HCT116 (cell line): ENCODE data around the gene HSD17B12. TPM values are rescaled to one million over a fixed set of nuclear protein-coding genes. Genes with fewer than 3 reads are reported as not detected.

ENCODE experiments used
- ATAC-seq: fragments of 200-7000 bp; cut with Tn5 transposase; 2 replicates; pipeline ENCODE4 v1.9.1; 2020; ENCODE audit warnings: mild to moderate bottlenecking, moderate library complexity
- BruUV-seq: library from RNA; stranded (reverse); fragments of 400-500 nt; replicated peaks from 2 replicates; lab custom pipeline; 2021; lab: Mats Ljungman, UMichigan
- CTCF ChIA-PET: fragments of 300-600 bp; sonication (Branson Sonifier 250); formaldehyde crosslinking; loops from one replicate; lab custom pipeline; 2021; ENCODE audit warnings: antibody characterized with exemption; lab: Charles Lee
- POLR2A ChIA-PET: fragments of 300-600, 350-600 bp; sonication (Branson Sonifier 250); formaldehyde crosslinking; loops from one replicate; lab custom pipeline; 2021; ENCODE audit warnings: antibody characterized with exemption; lab: Charles Lee
- RAD21 ChIA-PET, 2 experiments: fragments of 300-600 bp; sonication (Branson Sonifier 250); formaldehyde crosslinking; loops; one replicate each; lab custom pipeline; 2023; ENCODE audit warnings: low total read pairs in 2 of 2; ENCODE audit not compliant: uncharacterized antibody in 2 of 2, unreplicated experiment in 2 of 2, low non-redundant PET in 1 of 2; lab: Charles Lee
- DNase-seq: peaks from one replicate; pipeline ENCODE4 v3.0.0-alpha.2; 2010; ENCODE audit warnings: low read depth, low spot score
- H2AFZ ChIP-seq: fragments of 200-600 bp; shearing (Covaris generic), sonication (generic); 2 replicates; pipeline ENCODE4 v1.6.1; 2017; ENCODE audit warnings: low read depth, mixed run types, mixed read lengths, antibody characterized with exemption, low read length; ENCODE audit not compliant: poor library complexity, severe bottlenecking
- H3K27ac ChIP-seq: 2 replicates; pipeline ENCODE4 v1.5.1; 2012; ENCODE audit warnings: low read depth, low read length
- H3K27me3 ChIP-seq: fragments of 200-600 bp; sonication (generic); 2 replicates; pipeline ENCODE4 v1.6.1; 2016; ENCODE audit warnings: mixed run types, low read length, mixed read lengths; ENCODE audit not compliant: insufficient read depth
- H3K36me3 ChIP-seq, 2 experiments: fragments of 200-500 bp in 1 of 2; fragments of 200-600 bp in 1 of 2; sonication (Bioruptor generic) in 1 of 2; sonication (generic) in 1 of 2; 2 replicates each; pipeline versions ENCODE4 v1.5.1 to v1.6.1; 2014 to 2016; ENCODE audit warnings: low read length in 2 of 2, inconsistent platforms in 1 of 2, mixed read lengths in 1 of 2, mixed run types in 1 of 2; ENCODE audit not compliant: insufficient read depth in 2 of 2, control insufficient read depth in 1 of 2
- H3K4me1 ChIP-seq, 2 experiments: fragments of 200-600 bp in 1 of 2; sonication (generic) in 1 of 2; 2 replicates each; pipeline versions ENCODE4 v1.5.1 to v1.6.1; 2012 to 2017; ENCODE audit warnings: low read length in 2 of 2, inconsistent platforms in 1 of 2, mild to moderate bottlenecking in 1 of 2, mixed read lengths in 1 of 2, mixed run types in 1 of 2, moderate library complexity in 1 of 2; ENCODE audit not compliant: insufficient read depth in 2 of 2, control insufficient read depth in 1 of 2
- H3K4me2 ChIP-seq: fragments of 200-600 bp; sonication (generic); 2 replicates; pipeline ENCODE4 v1.6.1; 2017; ENCODE audit warnings: mixed run types, low read length, mixed read lengths
- H3K4me3 ChIP-seq, 2 experiments: fragments of 200-600 bp in 1 of 2; sonication (generic) in 1 of 2; replicated peaks in 1 of 2; 2 replicates each; pipeline ENCODE4 v1.5.1; 2011 to 2016; ENCODE audit warnings: low read length in 2 of 2, control low read depth in 1 of 2, low read depth in 1 of 2, mild to moderate bottlenecking in 1 of 2, mixed read lengths in 1 of 2, mixed run types in 1 of 2
- H3K79me2 ChIP-seq: fragments of 200-600 bp; sonication (generic); 2 replicates; pipeline ENCODE4 v1.6.1; 2017; ENCODE audit warnings: mild to moderate bottlenecking, mixed run types, low read length, moderate library complexity, mixed read lengths; ENCODE audit not compliant: insufficient read depth
- H3K9ac ChIP-seq: fragments of 200-600 bp; sonication (generic); 2 replicates; pipeline ENCODE4 v1.6.1; 2016; ENCODE audit warnings: low read length, mixed read lengths
- H3K9me2 ChIP-seq: fragments of 200-600 bp; sonication (generic), shearing (Covaris generic); 2 replicates; pipeline ENCODE4 v1.6.1; 2017; ENCODE audit warnings: mixed run types, mild to moderate bottlenecking, moderate library complexity; ENCODE audit not compliant: insufficient read depth
- H3K9me3 ChIP-seq, 2 experiments: fragments of 200-500 bp in 1 of 2; fragments of 200-600 bp in 1 of 2; sonication (Bioruptor generic) in 1 of 2; sonication (generic) in 1 of 2; 2 replicates each; pipeline ENCODE4 v1.6.1; 2014 to 2017; ENCODE audit warnings: low read length in 2 of 2, mixed read lengths in 2 of 2, inconsistent platforms in 1 of 2, low read depth in 1 of 2, mild to moderate bottlenecking in 1 of 2, mixed run types in 1 of 2, moderate library complexity in 1 of 2; ENCODE audit not compliant: control insufficient read depth in 1 of 2, insufficient read depth in 1 of 2
- H4K20me1 ChIP-seq: fragments of 200-600 bp; sonication (generic), shearing (Covaris generic); 2 replicates; pipeline ENCODE4 v1.6.1; 2017; ENCODE audit warnings: mixed run types, mild to moderate bottlenecking, moderate library complexity; ENCODE audit not compliant: insufficient read depth
- CTCF ChIP-seq, 3 experiments: fragments of 200-600 bp in 1 of 3; sonication (generic) in 1 of 3; IDR thresholded peaks in 2 of 3; conservative IDR thresholded peaks in 1 of 3; 2 replicates each; pipeline ENCODE4 v1.5.1; 2012 to 2017; ENCODE audit warnings: low read depth in 2 of 3, low read length in 2 of 3, antibody characterized with exemption in 1 of 3, borderline replicate concordance in 1 of 3, control low read depth in 1 of 3, mild to moderate bottlenecking in 1 of 3, mixed read lengths in 1 of 3, mixed run types in 1 of 3, moderate library complexity in 1 of 3; ENCODE audit not compliant: insufficient read depth in 1 of 3
- ELF1 ChIP-seq: IDR thresholded peaks from 2 replicates; pipeline ENCODE4 v1.6.1; 2012; ENCODE audit warnings: low read depth, borderline replicate concordance
- EZH2 ChIP-seq: fragments of 200-600 bp; sonication (generic); IDR thresholded peaks from 2 replicates; pipeline ENCODE4 v1.6.1; 2017; ENCODE audit warnings: antibody characterized with exemption, mixed run types
- FOSL1 ChIP-seq: IDR thresholded peaks from 2 replicates; pipeline ENCODE4 v1.6.1; 2012; ENCODE audit warnings: low read depth
- JUND ChIP-seq: IDR thresholded peaks from 2 replicates; pipeline ENCODE4 v1.6.1; 2012
- POLR2A ChIP-seq: IDR thresholded peaks from 2 replicates; pipeline ENCODE4 v1.7.0; 2011; ENCODE audit warnings: borderline replicate concordance; ENCODE audit not compliant: insufficient read depth, insufficient read length; ENCODE audit errors: extremely low read depth
- POLR2AphosphoS5 ChIP-seq: IDR thresholded peaks from 2 replicates; pipeline ENCODE4 v1.6.1; 2011; ENCODE audit warnings: mild to moderate bottlenecking, low read depth, low read length, moderate library complexity
- RAD21 ChIP-seq: IDR thresholded peaks from 2 replicates; pipeline ENCODE4 v1.6.1; 2012; ENCODE audit warnings: low read depth, mild to moderate bottlenecking
- ZNF274 ChIP-seq: fragments of 200-500 bp; sonication (Bioruptor generic); IDR thresholded peaks from 2 replicates; pipeline ENCODE4 v1.6.1; 2014; ENCODE audit warnings: mild to moderate bottlenecking, low read depth, low read length, inconsistent platforms
- intact Hi-C: fragments of 100-400 bp; cut with micrococcal nuclease; formaldehyde crosslinking; loops from 2 replicates; pipeline ENCODE4 v1.10.0; 2022
- total RNA-seq: library from RNA; stranded (reverse); gene quantifications from one replicate; pipeline ENCODE4 v1.2.1, GENCODE V29; 2021; ENCODE audit not compliant: unreplicated experiment
- TF ChIP-seq, protein P1 (sequence below): IDR thresholded peaks from 2 replicates; pipeline ENCODE4 v1.6.1; 2012; ENCODE audit warnings: low read depth
- TF ChIP-seq, protein P2 (sequence below): IDR thresholded peaks from 2 replicates; pipeline ENCODE4 v1.6.1; 2011; ENCODE audit warnings: mild to moderate bottlenecking, low read length, moderate library complexity; ENCODE audit not compliant: insufficient replicate concordance; ENCODE audit errors: extremely low read depth

Gene HSD17B12
- total RNA-seq, 1 experiment from 2014 or later: 83.7 TPM

- no peak overlapping the region for H2AFZ ChIP-seq
- no peaks in the 10 kb centered on the region for H3K36me3 ChIP-seq
- ChIA-PET RAD21 (no interaction called here), CTCF (no interaction called here), POLR2A (no interaction called here)
- no peak overlapping the region for H3K27ac ChIP-seq
- H3K9me3 ChIP-seq: no peaks in the 10 kb centered on the region
- intact Hi-C loops: no loop called here
- 0 out of 2 replicates have a peak, but pooled peaks cover 3% of the 10 kb centered on the region for H4K20me1 ChIP-seq
- no peaks in the 10 kb centered on the region for H3K9me2 ChIP-seq
- no peak overlapping the region for H3K9ac ChIP-seq
- H3K4me2 ChIP-seq: no peak overlapping the region
- BruUV-seq: no TSS peak
- ATAC-seq (no peak), DNase-seq (no peak)
- TF ChIP-seq JUND (no peak), FOSL1 (no peak), ZNF274 (no peak), EZH2 (no peak), POLR2A (no peak), POLR2AphosphoS5 (no peak), ELF1 (no peak), CTCF (IDR thresholded peaks at IDR 0.05 in 2 of 3, conservative IDR thresholded peaks at IDR 0.05 in 1 of 3; ENCODE audit: borderline replicate concordance in 1 of 3, insufficient read depth in 1 of 3, low read depth in 2 of 3, low read length in 2 of 3) (no peak), RAD21 (no peak)
- TF ChIP-seq, protein P1, sequence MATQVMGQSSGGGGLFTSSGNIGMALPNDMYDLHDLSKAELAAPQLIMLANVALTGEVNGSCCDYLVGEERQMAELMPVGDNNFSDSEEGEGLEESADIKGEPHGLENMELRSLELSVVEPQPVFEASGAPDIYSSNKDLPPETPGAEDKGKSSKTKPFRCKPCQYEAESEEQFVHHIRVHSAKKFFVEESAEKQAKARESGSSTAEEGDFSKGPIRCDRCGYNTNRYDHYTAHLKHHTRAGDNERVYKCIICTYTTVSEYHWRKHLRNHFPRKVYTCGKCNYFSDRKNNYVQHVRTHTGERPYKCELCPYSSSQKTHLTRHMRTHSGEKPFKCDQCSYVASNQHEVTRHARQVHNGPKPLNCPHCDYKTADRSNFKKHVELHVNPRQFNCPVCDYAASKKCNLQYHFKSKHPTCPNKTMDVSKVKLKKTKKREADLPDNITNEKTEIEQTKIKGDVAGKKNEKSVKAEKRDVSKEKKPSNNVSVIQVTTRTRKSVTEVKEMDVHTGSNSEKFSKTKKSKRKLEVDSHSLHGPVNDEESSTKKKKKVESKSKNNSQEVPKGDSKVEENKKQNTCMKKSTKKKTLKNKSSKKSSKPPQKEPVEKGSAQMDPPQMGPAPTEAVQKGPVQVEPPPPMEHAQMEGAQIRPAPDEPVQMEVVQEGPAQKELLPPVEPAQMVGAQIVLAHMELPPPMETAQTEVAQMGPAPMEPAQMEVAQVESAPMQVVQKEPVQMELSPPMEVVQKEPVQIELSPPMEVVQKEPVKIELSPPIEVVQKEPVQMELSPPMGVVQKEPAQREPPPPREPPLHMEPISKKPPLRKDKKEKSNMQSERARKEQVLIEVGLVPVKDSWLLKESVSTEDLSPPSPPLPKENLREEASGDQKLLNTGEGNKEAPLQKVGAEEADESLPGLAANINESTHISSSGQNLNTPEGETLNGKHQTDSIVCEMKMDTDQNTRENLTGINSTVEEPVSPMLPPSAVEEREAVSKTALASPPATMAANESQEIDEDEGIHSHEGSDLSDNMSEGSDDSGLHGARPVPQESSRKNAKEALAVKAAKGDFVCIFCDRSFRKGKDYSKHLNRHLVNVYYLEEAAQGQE: no peak
- TF ChIP-seq, protein P2, sequence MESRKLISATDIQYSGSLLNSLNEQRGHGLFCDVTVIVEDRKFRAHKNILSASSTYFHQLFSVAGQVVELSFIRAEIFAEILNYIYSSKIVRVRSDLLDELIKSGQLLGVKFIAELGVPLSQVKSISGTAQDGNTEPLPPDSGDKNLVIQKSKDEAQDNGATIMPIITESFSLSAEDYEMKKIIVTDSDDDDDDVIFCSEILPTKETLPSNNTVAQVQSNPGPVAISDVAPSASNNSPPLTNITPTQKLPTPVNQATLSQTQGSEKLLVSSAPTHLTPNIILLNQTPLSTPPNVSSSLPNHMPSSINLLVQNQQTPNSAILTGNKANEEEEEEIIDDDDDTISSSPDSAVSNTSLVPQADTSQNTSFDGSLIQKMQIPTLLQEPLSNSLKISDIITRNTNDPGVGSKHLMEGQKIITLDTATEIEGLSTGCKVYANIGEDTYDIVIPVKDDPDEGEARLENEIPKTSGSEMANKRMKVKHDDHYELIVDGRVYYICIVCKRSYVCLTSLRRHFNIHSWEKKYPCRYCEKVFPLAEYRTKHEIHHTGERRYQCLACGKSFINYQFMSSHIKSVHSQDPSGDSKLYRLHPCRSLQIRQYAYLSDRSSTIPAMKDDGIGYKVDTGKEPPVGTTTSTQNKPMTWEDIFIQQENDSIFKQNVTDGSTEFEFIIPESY: no peak
- no peak overlapping the region for H3K4me3 ChIP-seq
- no peaks in the 10 kb centered on the region for H3K27me3 ChIP-seq
- no peaks in the 10 kb centered on the region for H3K4me1 ChIP-seq
- peaks cover 76% of the 10 kb centered on the region for H3K79me2 ChIP-seq
Measured at GRCh38 chr11:43691806-43692205, 11.3 kb downstream of the HSD17B12 start.
